ENCODE measurements around the gene HOGA1.

The HOGA1 gene

GRCh38 chr10:97623277-97623676 lies 39.1 kb downstream of the HOGA1 start:
- TF ChIP-seq TAF1 (IDR thresholded peaks at IDR 0.05; ENCODE audit: borderline replicate concordance, insufficient read depth, low read length) (no peak), POLR2AphosphoS5 (IDR thresholded peaks at IDR 0.05; ENCODE audit: low read depth, low read length) (no peak), REST (IDR thresholded peaks at IDR 0.05; ENCODE audit: insufficient read depth in 1 of 2, low read depth in 2 of 2, low read length in 2 of 2) (no peak), FOXP2 (optimal IDR thresholded peaks at IDR 0.05; ENCODE audit: borderline replicate concordance, extremely low read depth, extremely low read length, insufficient read depth) (no peak), SIN3A (IDR thresholded peaks at IDR 0.05; ENCODE audit: borderline replicate concordance, insufficient read depth, low read length) (no peak)

- TF ChIP-seq POLR2AphosphoS5 (IDR thresholded peaks at IDR 0.05; ENCODE audit: low read depth, low read length) (no peak), TAF1 (IDR thresholded peaks at IDR 0.05; ENCODE audit: borderline replicate concordance, insufficient read depth, low read length) (no peak), REST (IDR thresholded peaks at IDR 0.05; ENCODE audit: insufficient read depth in 1 of 2, low read depth in 2 of 2, low read length in 2 of 2) (no peak), FOXP2 (optimal IDR thresholded peaks at IDR 0.05; ENCODE audit: borderline replicate concordance, extremely low read depth, extremely low read length, insufficient read depth) (no peak), SIN3A (IDR thresholded peaks at IDR 0.05; ENCODE audit: borderline replicate concordance, insufficient read depth, low read length) (no peak)
Observed at GRCh38 chr10:97627731-97628130, 43.5 kb downstream of the HOGA1 start.

GRCh38 chr10:97628228-97628627 lies 44.0 kb downstream of the HOGA1 start:
- no peak for TF ChIP-seq SIN3A (IDR thresholded peaks at IDR 0.05; ENCODE audit: borderline replicate concordance, insufficient read depth, low read length)
- TF ChIP-seq FOXP2 (optimal IDR thresholded peaks at IDR 0.05; ENCODE audit: borderline replicate concordance, extremely low read depth, extremely low read length, insufficient read depth) = no peak
- TF ChIP-seq POLR2AphosphoS5 (IDR thresholded peaks at IDR 0.05; ENCODE audit: low read depth, low read length) = no peak
- TF ChIP-seq REST (IDR thresholded peaks at IDR 0.05; ENCODE audit: insufficient read depth in 1 of 2, low read depth in 2 of 2, low read length in 2 of 2) = no peak
- no peak for TF ChIP-seq TAF1 (IDR thresholded peaks at IDR 0.05; ENCODE audit: borderline replicate concordance, insufficient read depth, low read length)

GRCh38 chr10:97629289-97629688 lies 45.1 kb downstream of the HOGA1 start:
- TF ChIP-seq TAF1 (IDR thresholded peaks at IDR 0.05; ENCODE audit: borderline replicate concordance, insufficient read depth, low read length) = no peak

- TF ChIP-seq POLR2AphosphoS5 (IDR thresholded peaks at IDR 0.05; ENCODE audit: low read depth, low read length) = no peak
- TF ChIP-seq REST (IDR thresholded peaks at IDR 0.05; ENCODE audit: insufficient read depth in 1 of 2, low read depth in 2 of 2, low read length in 2 of 2) = no peak
- no peak for TF ChIP-seq TAF1 (IDR thresholded peaks at IDR 0.05; ENCODE audit: borderline replicate concordance, insufficient read depth, low read length)
- no peak for TF ChIP-seq SIN3A (IDR thresholded peaks at IDR 0.05; ENCODE audit: borderline replicate concordance, insufficient read depth, low read length)
- no peak for TF ChIP-seq FOXP2 (optimal IDR thresholded peaks at IDR 0.05; ENCODE audit: borderline replicate concordance, extremely low read depth, extremely low read length, insufficient read depth)
Observed at GRCh38 chr10:97631098-97631497, 46.9 kb downstream of the HOGA1 start.

All from PFSK-1 (cell line).